ENCODE data around the gene SKA2.
"Not testable (repeated sequence)": the region's sequence is repeated elsewhere in the genome, so short reads cannot be mapped to it uniquely, and the experiment has no call there.

SKA2 gene

GRCh38 chr17:59093702-59094231 lies 61.2 kb downstream of the SKA2 start:
- DNase-seq = no peak

- no peak for DNase-seq
Measured at GRCh38 chr17:59093145-59093701, 61.8 kb downstream of the SKA2 start.

GRCh38 chr17:59090593-59090992 lies 64.4 kb downstream of the SKA2 start:
- not testable (repeated sequence) for DNase-seq

- DNase-seq = no peak
Measured at GRCh38 chr17:59084154-59084553, 70.8 kb downstream of the SKA2 start.

DNA sequence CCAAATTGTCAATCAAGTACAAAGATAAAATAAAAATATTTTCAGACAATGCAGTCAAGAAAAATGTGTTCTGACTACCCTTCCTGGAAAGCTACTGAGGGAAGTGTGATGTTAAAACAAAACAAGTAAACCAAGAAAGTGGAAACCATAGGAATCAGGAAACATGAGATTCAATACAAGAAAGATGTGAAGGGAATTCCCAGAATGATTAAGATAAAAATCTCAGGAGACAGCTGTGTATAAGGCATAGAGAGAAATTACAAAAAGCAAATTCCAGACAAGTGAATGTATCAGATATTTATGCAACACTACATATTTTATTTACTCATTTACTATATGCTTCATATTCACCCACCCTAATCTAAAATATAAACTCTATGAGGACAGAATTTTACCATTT lies 80.5 kb downstream of the SKA2 start:
- no peak for DNase-seq

DNA sequence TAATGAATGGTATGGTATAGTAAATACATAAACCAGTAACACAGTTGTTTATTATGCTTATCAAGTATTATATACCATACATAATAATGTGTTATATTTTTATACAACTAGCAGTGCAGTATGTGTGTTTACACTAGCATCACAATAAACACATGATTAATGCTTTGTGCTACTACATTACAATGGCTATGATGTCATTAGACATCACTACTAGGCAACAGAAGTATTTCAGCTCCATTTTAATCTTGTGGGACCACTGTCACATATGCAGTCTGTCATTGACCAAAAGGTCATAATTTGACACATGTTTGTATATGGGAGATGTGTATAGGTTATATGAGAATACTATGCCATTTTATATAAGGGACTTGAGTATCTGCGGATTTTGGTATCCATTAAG lies 81.0 kb downstream of the SKA2 start:
- DNase-seq = no peak

DNA sequence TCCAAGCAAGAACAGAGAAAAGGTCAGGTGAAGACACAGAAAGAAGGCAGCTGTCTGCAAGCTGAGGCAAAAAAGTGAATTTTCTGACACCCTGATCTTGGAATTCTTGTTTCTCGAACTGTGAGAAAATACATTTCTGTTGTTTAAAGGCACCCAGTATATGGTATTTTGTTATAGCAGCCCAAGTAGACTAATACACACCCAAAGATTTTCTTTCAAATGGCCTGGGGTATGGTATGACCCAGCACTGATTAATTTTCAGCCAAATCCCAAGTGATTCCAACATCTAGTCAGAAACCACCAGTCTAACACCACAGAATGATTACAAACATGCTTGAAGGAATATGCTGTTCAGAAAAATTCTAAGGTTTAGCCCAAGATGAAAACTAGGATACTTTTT lies 85.1 kb downstream of the SKA2 start:
- no peak for DNase-seq

GRCh38 chr17:59067756-59068155 lies 87.2 kb downstream of the SKA2 start:
- no peak for DNase-seq

DNA sequence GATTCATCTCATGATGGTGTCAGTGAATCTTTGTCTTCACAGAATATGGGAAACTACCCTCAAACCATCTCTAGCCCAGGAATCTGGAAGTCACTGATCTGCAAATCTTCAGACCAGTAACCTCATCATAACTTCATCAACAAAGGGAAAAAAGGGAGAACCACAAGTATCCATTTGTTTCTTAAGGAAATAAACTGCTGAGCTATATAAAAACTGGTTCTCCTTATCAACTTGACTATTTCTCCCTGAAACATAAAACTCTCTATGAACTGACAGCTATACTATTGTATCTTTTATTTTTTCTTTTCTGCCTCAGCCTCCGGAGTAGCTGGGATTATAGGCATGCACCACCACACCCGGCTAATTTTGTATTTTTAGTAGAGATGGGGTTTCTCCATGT lies 87.6 kb downstream of the SKA2 start:
- no peak for DNase-seq

DNA sequence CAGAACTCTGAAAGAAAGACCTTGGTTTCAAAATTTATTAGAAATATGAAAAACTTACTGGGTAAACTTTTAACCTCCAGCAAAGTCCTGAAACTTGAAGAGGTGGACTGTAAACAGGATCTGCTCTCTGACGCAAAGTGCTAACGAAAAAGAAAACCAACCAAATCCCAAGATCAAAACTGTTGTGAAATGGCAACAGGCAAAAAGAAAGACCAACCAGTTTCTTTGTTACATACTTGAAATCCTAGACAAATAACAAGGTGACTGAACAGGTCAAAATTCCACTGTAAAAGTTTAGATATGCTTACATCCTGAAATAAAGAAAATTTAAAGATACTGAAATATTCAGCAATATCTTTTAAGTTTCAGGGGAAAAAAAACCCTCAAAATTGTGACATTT lies 92.5 kb downstream of the SKA2 start:
- no peak for DNase-seq
